Epithelial cell of prostate (primary cell): ENCODE data around the gene FAM124B.
"Not testable (repeated sequence)": the region's sequence is repeated elsewhere in the genome, so short reads cannot be mapped to it uniquely, and the experiment has no call there.

ENCODE experiments used
- DNase-seq: peaks from one replicate; pipeline ENCODE4 v3.0.0-alpha.2; 2011; ENCODE audit warnings: low read depth, low spot score
- H3K27ac ChIP-seq: fragments of 450-650 bp; 2 replicates; pipeline ENCODE4 v1.5.1; 2017; ENCODE audit warnings: mild to moderate bottlenecking

The FAM124B gene

GRCh38 chr2:224416656-224417360 lies 14.9 kb upstream of the FAM124B start:
- DNase-seq, result no peak
- H3K27ac ChIP-seq, result no peak overlapping the region

DNA sequence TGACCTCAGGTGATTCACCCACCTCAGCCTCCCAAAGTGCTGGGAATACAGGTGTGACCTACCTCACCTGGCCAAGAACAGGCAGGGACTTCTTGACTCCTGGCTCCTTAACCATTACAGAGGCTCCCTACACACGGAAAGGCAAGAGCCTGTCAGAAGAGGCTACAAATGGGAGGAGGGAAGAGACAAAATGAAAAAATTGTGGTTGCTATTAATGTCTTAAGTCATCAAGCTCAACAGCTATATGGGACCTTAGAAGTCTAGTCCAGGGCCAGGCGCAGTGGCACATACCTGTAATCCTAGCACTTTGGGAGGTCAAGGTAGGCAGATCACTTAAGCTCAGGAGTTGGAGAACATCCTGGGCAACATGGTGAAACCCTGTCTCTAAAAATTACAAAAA lies 11.5 kb upstream of the FAM124B start:
- DNase-seq, result no peak
- peak overlapping the region; percentile 42 for H3K27ac ChIP-seq

GRCh38 chr2:224412141-224413015 lies 10.5 kb upstream of the FAM124B start:
- peak; percentile 90 for DNase-seq
- peak overlapping the region; percentile 42 for H3K27ac ChIP-seq

DNA sequence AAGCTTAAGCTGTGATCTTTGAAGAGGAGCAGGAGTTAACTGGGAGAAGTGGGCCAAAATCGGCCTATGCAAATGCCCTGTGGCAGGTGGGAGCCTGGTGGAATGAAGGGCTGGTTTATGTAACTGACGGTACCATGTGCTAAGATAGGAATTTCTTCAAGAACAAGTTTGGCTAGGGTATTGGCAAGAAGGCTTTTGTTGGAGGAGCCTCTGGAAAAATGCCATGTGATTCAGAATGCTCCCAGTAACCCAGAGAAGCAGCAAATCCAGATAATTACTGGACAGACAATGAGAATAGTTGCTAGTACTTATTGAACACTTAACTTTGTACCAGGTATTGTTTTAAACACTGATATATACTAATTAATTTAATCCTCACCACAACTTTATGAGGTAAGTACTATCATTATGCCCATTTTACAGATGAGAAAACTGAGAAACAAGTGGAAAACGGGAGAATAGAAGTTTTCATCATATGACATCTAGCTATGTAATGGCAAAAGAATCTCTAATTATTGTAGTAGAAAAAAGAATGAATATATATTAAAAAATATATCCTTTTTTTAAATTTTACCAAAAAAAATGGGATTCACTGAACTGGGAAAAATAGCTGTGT lies 9.1 kb upstream of the FAM124B start:
- no peak for DNase-seq
- H3K27ac ChIP-seq, result peak overlapping the region; percentile 42

DNA sequence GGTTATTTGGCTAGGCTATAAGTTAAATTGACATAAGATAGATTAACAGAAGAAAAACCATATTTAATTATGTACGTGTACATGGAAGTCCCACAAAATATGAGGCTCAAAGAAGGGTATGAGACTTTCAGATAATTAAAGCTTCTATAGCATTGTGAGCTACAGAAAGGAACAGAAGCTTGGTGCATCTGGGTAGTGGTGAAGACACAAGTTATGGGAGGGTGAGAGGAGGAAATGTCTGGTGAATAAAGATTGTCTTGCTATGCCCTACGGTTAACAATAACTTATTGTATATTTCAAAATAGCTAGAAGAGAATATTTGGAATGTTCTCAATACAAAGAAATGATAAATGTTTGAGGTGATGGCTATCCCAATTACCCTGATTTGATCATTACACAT lies 6.8 kb upstream of the FAM124B start:
- no peak overlapping the region for H3K27ac ChIP-seq
- no peak for DNase-seq

GRCh38 chr2:224407241-224407701 lies 5.4 kb upstream of the FAM124B start:
- no peak for DNase-seq
- no peak overlapping the region for H3K27ac ChIP-seq

DNA sequence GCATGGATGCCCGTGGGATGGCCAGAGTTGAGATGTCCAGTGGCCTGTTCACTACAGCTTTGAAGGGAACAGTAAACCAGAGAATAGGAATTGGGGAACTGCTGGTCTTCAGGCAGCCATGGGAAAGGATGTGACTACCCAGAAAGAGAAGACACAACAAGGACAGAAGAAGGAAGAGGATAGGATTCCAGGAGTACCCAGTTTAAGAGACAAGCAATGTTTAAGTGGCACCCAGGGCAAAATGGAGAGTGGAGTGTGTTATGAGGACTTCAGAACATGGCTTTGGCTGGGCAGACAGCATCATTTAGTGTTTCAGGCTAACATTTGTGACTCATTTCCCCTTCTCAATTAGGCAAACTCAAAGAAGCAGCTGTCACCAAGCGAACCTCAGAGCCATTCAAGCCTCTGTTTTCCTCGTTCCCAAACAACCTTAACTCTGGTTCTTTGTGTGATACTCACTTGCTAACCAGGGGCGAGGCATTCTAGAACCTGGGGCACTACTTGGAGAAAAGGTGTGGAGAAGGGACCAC lies 4.0 kb upstream of the FAM124B start:
- no peak for DNase-seq
- no peak overlapping the region for H3K27ac ChIP-seq

DNA sequence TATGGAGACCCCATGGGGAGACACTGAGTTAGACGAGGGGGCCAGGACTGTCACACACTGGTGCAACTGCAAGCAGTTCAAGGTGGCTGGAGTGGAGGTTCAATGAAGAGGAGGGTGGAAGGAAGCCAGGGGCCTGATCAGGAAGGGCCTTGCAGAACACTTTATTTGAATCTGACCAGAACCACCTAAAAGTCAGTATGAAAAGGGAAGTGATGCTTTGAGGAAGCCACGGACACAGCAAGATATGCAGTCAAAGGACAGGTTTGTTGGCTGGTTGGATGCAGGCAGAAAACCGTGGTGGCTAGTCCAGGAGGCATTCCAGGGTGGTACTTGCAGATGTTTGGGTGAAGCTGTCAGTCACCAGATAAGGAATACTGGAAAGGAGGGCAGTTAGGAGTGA lies 3.5 kb upstream of the FAM124B start:
- DNase-seq, result no peak
- no peak overlapping the region for H3K27ac ChIP-seq

GRCh38 chr2:224404796-224405195 lies 2.9 kb upstream of the FAM124B start:
- no peak overlapping the region for H3K27ac ChIP-seq
- no peak for DNase-seq

- DNase-seq, result no peak
- H3K27ac ChIP-seq, result no peak overlapping the region
These were observed 1.8 kb upstream of the FAM124B start for GRCh38 chr2:224403657-224404056.

GRCh38 chr2:224400886-224401632 lies 848 bp downstream of the FAM124B start:
- no peak for DNase-seq
- H3K27ac ChIP-seq, result no peak overlapping the region

- no peak for DNase-seq
- no peak overlapping the region for H3K27ac ChIP-seq
These were observed 1.6 kb downstream of the FAM124B start for GRCh38 chr2:224400174-224400810.

DNA sequence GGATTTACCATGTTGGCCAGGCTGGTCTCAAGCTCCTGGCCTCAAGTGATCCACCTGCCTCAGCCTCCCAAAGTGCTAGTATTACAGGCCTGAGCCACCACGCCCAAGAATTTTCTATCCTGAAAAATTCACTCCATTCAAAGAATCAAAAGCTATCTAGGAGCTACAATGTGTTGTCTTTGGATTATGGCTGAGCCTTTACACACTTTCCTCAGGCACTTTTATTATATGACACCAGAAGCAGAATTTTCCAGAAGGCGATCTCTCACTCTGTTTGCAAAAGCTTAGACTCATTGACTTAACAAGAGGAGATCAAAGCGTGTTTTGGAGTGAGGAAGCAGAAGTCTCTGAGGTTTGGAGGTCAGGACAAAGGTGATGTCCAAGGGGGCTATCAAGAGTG lies 3.6 kb downstream of the FAM124B start:
- DNase-seq, result no peak
- H3K27ac ChIP-seq, result no peak overlapping the region

DNA sequence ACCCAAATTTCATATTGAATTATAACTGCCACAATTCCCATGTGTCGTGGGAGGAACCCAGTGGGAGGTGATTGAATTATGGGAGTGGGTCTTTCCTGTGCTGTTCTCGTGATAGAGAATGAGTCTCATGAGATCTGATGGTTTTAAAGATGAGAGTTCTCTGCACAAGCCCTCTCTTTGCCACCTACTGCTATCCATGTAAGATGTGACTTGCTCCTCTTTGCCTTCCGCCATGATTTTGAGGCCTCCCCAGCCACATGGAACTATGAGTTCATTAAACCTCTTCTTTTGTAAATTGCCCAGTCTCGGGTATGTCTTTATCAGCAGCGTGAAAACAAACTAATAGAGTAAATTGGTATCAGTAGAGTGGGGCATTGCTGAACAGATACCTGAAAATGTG lies 4.8 kb downstream of the FAM124B start:
- not testable (repeated sequence) for DNase-seq

DNA sequence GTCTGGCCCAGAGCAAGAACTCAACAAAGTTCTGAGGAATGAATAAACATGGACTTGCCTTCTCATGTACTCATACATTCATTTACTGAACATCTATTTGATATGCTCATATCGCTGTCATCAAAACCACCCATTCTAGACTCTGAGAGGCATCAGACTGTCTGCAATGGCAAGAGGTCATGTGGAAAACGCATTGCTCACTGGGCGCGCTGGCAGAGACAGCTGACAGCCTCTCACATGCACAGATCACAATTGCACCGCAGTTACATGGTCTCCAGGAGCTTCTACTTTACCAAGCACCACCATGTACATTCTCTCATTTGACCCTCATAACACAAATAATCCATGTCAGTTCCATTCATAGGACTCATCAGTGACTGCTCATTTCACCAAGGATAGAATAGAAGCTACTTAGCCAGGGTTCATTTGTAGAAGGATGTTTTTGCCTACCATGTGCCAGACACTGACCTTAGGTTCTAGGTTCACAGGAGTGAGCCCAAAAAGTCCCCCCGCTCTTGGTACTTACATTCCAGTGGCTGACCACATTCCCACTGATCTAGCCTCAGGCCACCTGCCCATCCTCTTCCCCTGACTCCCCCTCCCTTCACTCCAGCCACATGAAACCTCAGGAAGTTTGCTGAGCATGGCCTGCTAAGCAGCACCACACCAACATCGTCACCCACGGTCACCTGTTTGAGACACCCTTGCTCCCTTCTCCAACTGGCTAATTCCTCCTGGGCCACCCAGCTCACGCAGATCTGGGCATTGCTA lies 6.1 kb downstream of the FAM124B start:
- DNase-seq, result no peak
- H3K27ac ChIP-seq, result no peak overlapping the region

More for the DNA sequence above, 4.8 kb downstream of the FAM124B start:
- not testable (repeated sequence) for H3K27ac ChIP-seq

- DNase-seq, result no peak
These were observed 8.6 kb downstream of the FAM124B start for GRCh38 chr2:224393157-224393872.

GRCh38 chr2:224392545-224392944 lies 9.4 kb downstream of the FAM124B start:
- DNase-seq, result no peak
- H3K27ac ChIP-seq, result no peak overlapping the region

More at GRCh38 chr2:224393157-224393872, 8.6 kb downstream of the FAM124B start:
- H3K27ac ChIP-seq, result no peak overlapping the region

- no peak for DNase-seq
- no peak overlapping the region for H3K27ac ChIP-seq
These were observed 12.6 kb downstream of the FAM124B start for GRCh38 chr2:224389317-224389716.
